ENCODE measurements around the gene COL1A1.

DNA sequence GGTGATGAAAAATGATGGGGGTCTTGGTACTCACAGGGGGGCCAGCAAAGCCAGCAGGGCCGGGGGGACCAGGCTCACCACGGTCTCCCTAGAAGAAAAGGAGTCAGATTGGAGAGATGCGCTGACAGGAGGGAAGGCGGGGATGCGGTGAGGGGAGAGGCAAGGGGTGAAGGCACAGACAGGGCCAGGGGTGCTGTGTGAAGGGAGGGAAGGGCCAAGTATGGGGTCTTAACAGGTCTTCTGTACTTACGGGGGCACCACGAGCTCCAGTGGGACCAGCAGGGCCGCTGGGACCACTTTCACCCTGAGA is 11.2 kb downstream of the COL1A1 start:
- TF ChIP-seq, protein P1, sequence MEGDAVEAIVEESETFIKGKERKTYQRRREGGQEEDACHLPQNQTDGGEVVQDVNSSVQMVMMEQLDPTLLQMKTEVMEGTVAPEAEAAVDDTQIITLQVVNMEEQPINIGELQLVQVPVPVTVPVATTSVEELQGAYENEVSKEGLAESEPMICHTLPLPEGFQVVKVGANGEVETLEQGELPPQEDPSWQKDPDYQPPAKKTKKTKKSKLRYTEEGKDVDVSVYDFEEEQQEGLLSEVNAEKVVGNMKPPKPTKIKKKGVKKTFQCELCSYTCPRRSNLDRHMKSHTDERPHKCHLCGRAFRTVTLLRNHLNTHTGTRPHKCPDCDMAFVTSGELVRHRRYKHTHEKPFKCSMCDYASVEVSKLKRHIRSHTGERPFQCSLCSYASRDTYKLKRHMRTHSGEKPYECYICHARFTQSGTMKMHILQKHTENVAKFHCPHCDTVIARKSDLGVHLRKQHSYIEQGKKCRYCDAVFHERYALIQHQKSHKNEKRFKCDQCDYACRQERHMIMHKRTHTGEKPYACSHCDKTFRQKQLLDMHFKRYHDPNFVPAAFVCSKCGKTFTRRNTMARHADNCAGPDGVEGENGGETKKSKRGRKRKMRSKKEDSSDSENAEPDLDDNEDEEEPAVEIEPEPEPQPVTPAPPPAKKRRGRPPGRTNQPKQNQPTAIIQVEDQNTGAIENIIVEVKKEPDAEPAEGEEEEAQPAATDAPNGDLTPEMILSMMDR (IDR thresholded peaks at IDR 0.05; ENCODE audit: low read depth, low read length, missing input control), result no peak
- TF ChIP-seq HNF4A (conservative IDR thresholded peaks at IDR 0.05) (no peak), TAF1 (conservative IDR thresholded peaks at IDR 0.05) (no peak), HNF4G (IDR thresholded peaks at IDR 0.05) (no peak), GABPA (IDR thresholded peaks at IDR 0.05 in 1 of 2, conservative IDR thresholded peaks at IDR 0.05 in 1 of 2) (no peak), NR2F2 (IDR thresholded peaks at IDR 0.05) (no peak)
- TF ChIP-seq, protein P2, sequence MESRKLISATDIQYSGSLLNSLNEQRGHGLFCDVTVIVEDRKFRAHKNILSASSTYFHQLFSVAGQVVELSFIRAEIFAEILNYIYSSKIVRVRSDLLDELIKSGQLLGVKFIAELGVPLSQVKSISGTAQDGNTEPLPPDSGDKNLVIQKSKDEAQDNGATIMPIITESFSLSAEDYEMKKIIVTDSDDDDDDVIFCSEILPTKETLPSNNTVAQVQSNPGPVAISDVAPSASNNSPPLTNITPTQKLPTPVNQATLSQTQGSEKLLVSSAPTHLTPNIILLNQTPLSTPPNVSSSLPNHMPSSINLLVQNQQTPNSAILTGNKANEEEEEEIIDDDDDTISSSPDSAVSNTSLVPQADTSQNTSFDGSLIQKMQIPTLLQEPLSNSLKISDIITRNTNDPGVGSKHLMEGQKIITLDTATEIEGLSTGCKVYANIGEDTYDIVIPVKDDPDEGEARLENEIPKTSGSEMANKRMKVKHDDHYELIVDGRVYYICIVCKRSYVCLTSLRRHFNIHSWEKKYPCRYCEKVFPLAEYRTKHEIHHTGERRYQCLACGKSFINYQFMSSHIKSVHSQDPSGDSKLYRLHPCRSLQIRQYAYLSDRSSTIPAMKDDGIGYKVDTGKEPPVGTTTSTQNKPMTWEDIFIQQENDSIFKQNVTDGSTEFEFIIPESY (IDR thresholded peaks at IDR 0.05), result no peak
- TF ChIP-seq, protein P3, sequence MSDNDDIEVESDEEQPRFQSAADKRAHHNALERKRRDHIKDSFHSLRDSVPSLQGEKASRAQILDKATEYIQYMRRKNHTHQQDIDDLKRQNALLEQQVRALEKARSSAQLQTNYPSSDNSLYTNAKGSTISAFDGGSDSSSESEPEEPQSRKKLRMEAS (IDR thresholded peaks at IDR 0.05), result no peak

All from liver (tissue), 3 donors.